Ishikawa (cell line): ENCODE measurements around the gene OSTM1.

Experiments used
- CEBPB ChIP-seq: IDR thresholded peaks from 2 replicates; pipeline ENCODE4 v1.6.1; 2012
- CREB1 ChIP-seq: IDR thresholded peaks from 2 replicates; pipeline ENCODE4 v1.6.1; 2012; ENCODE audit warnings: low read depth
- EGR1 ChIP-seq: IDR thresholded peaks from 2 replicates; pipeline ENCODE4 v1.6.1; 2012
- EP300 ChIP-seq: IDR thresholded peaks from 2 replicates; pipeline ENCODE4 v1.6.1; 2012; ENCODE audit warnings: borderline replicate concordance
- FOXM1 ChIP-seq: IDR thresholded peaks from 2 replicates; pipeline ENCODE4 v1.6.1; 2012; ENCODE audit warnings: low read depth, borderline replicate concordance
- MAX ChIP-seq: IDR thresholded peaks from 2 replicates; pipeline ENCODE4 v1.6.1; 2012
- NFIC ChIP-seq: IDR thresholded peaks from 2 replicates; pipeline ENCODE4 v1.6.1; 2012
- RAD21 ChIP-seq: IDR thresholded peaks from 2 replicates; pipeline ENCODE4 v1.6.1; 2012; ENCODE audit warnings: low read depth
- REST ChIP-seq: IDR thresholded peaks from 2 replicates; pipeline ENCODE4 v1.6.1; 2012; ENCODE audit warnings: low read depth, mild to moderate bottlenecking
- TAF1 ChIP-seq: IDR thresholded peaks from 2 replicates; pipeline ENCODE4 v1.6.1; 2012; ENCODE audit warnings: low read depth, mild to moderate bottlenecking
- TCF12 ChIP-seq: IDR thresholded peaks from 2 replicates; pipeline ENCODE4 v1.6.1; 2012; ENCODE audit warnings: low read depth
- TEAD4 ChIP-seq: IDR thresholded peaks from 2 replicates; pipeline ENCODE4 v1.6.1; 2012
- USF1 ChIP-seq: IDR thresholded peaks from 2 replicates; pipeline ENCODE4 v1.6.1; 2012
- YY1 ChIP-seq: IDR thresholded peaks from 2 replicates; pipeline ENCODE4 v1.6.1; 2012; ENCODE audit warnings: low read depth
- ZBTB7A ChIP-seq: IDR thresholded peaks from 2 replicates; pipeline ENCODE4 v1.6.1; 2012; ENCODE audit warnings: low read depth

OSTM1 gene

GRCh38 chr6:108105571-108105970 lies 31.0 kb upstream of the OSTM1 start:
- TF ChIP-seq NFIC (no peak), CEBPB (no peak), EP300 (no peak), YY1 (no peak), RAD21 (no peak), EGR1 (no peak), ZBTB7A (no peak), TCF12 (no peak), USF1 (no peak)

- TF ChIP-seq CEBPB (no peak), ZBTB7A (no peak), TAF1 (no peak), CREB1 (no peak), TCF12 (no peak), USF1 (no peak), EGR1 (no peak), NFIC (no peak), YY1 (no peak), MAX (no peak), EP300 (no peak), RAD21 (no peak), REST (no peak), TEAD4 (no peak)
Measured at GRCh38 chr6:108102965-108103364, 28.4 kb upstream of the OSTM1 start.

GRCh38 chr6:108100003-108100402 lies 25.5 kb upstream of the OSTM1 start:
- no peak for TF ChIP-seq TEAD4
- no peak for TF ChIP-seq TAF1
- no peak for TF ChIP-seq MAX
- TF ChIP-seq ZBTB7A = no peak
- TF ChIP-seq CEBPB = no peak
- no peak for TF ChIP-seq USF1
- TF ChIP-seq YY1 = no peak
- TF ChIP-seq EGR1 = no peak
- no peak for TF ChIP-seq EP300
- TF ChIP-seq TCF12 = no peak
- TF ChIP-seq REST = no peak
- no peak for TF ChIP-seq NFIC
- no peak for TF ChIP-seq CREB1
- no peak for TF ChIP-seq FOXM1

- TF ChIP-seq TEAD4 (no peak), ZBTB7A (no peak)
Measured at GRCh38 chr6:108097882-108098281, 23.3 kb upstream of the OSTM1 start.

- no peak for TF ChIP-seq ZBTB7A
- no peak for TF ChIP-seq RAD21
- TF ChIP-seq TAF1 = no peak
- no peak for TF ChIP-seq TCF12
- no peak for TF ChIP-seq YY1
- no peak for TF ChIP-seq NFIC
- no peak for TF ChIP-seq TEAD4
Measured at GRCh38 chr6:108093781-108094300, 19.3 kb upstream of the OSTM1 start.

GRCh38 chr6:108091288-108091687 lies 16.7 kb upstream of the OSTM1 start:
- TF ChIP-seq TAF1 (no peak), RAD21 (no peak), TCF12 (no peak)
